GM23338 (cell line): Measurements from ENCODE around the gene EPB41L5. TPM values are rescaled to one million over a fixed set of nuclear protein-coding genes. Genes with fewer than 3 reads are reported as not detected.

Experiments used
- ATAC-seq: fragments of 200-7000 bp; cut with Tn5 transposase; 3 replicates; pipeline ENCODE4 v1.9.1; 2020
- DNase-seq: peaks from one replicate; pipeline ENCODE4 v3.0.0-alpha.2; 2015; ENCODE audit warnings: low spot score
- H2AFZ ChIP-seq: fragments of 200-600 bp; sonication (generic); 2 replicates; pipeline ENCODE4 v1.8.0; 2016; ENCODE audit warnings: antibody characterized with exemption, mild to moderate bottlenecking, moderate library complexity
- H3F3A ChIP-seq: fragments of 200-600 bp; sonication (generic); replicated peaks from 2 replicates; pipeline ENCODE4 v1.8.0; 2017; ENCODE audit warnings: antibody characterized with exemption, mixed run types, low read depth
- H3K27ac ChIP-seq: fragments of 200-600 bp; sonication (generic); 2 replicates; pipeline ENCODE4 v1.6.1; 2016; ENCODE audit warnings: low read depth
- H3K27me3 ChIP-seq: fragments of 200-600 bp; sonication (generic); 2 replicates; pipeline ENCODE4 v1.8.0; 2016; ENCODE audit warnings: mild to moderate bottlenecking, mixed run types, moderate library complexity; ENCODE audit not compliant: insufficient read depth
- H3K36me3 ChIP-seq: fragments of 200-600 bp; sonication (generic); 2 replicates; pipeline ENCODE4 v1.8.0; 2016; ENCODE audit warnings: mild to moderate bottlenecking; ENCODE audit not compliant: insufficient read depth
- H3K4me1 ChIP-seq: fragments of 200-600 bp; sonication (generic); 2 replicates; pipeline ENCODE4 v1.8.0; 2016; ENCODE audit warnings: mild to moderate bottlenecking, moderate library complexity; ENCODE audit not compliant: insufficient read depth
- H3K4me2 ChIP-seq: fragments of 200-600 bp; sonication (generic); 2 replicates; pipeline ENCODE4 v1.7.1; 2017; ENCODE audit warnings: mixed run types
- H3K4me3 ChIP-seq: fragments of 200-600 bp; sonication (generic); 2 replicates; pipeline ENCODE4 v1.6.1; 2016; ENCODE audit warnings: mixed run types
- H3K79me2 ChIP-seq: fragments of 200-600 bp; sonication (generic); replicated peaks from 2 replicates; pipeline ENCODE4 v1.8.0; 2017; ENCODE audit warnings: mild to moderate bottlenecking; ENCODE audit not compliant: insufficient read depth
- H3K9me2 ChIP-seq: fragments of 200-600 bp; sonication (generic); 2 replicates; pipeline ENCODE4 v1.8.0; 2017; ENCODE audit not compliant: insufficient read depth
- H4K20me1 ChIP-seq: fragments of 200-600 bp; sonication (generic); replicated peaks from 2 replicates; pipeline ENCODE4 v1.8.0; 2017; ENCODE audit warnings: mild to moderate bottlenecking; ENCODE audit not compliant: insufficient read depth
- H3K27ac Mint-ChIP-seq: 2 replicates; pipeline ENCODE4 v1.8.0; 2020; ENCODE audit warnings: inconsistent platforms, mild to moderate bottlenecking, moderate library complexity, mixed read lengths
- H3K27me3 Mint-ChIP-seq: 3 replicates; pipeline ENCODE4 v1.8.0; 2022; ENCODE audit warnings: low read depth, mild to moderate bottlenecking, moderate library complexity, mixed read lengths, inconsistent platforms; ENCODE audit not compliant: insufficient read depth, poor library complexity
- H3K36me3 Mint-ChIP-seq: 3 replicates; pipeline ENCODE4 v1.8.0; 2021; ENCODE audit warnings: low read depth, mild to moderate bottlenecking, inconsistent platforms, moderate library complexity, mixed read lengths
- H3K4me1 Mint-ChIP-seq: 3 replicates; pipeline ENCODE4 v1.8.0; 2020; ENCODE audit warnings: mild to moderate bottlenecking, inconsistent platforms, mixed read lengths
- H3K4me3 Mint-ChIP-seq: 3 replicates; pipeline ENCODE4 v1.8.0; 2021; ENCODE audit warnings: moderate library complexity, mild to moderate bottlenecking, inconsistent platforms, mixed read lengths
- H3K9me3 Mint-ChIP-seq: 3 replicates; pipeline ENCODE4 v1.8.0; 2020; ENCODE audit warnings: moderate library complexity, mild to moderate bottlenecking, inconsistent platforms, mixed read lengths
- CREB1 ChIP-seq: fragments of 250-450 bp; sonication (Bioruptor Pico); IDR thresholded peaks from 2 replicates; pipeline ENCODE4 v1.5.0; 2020; ENCODE audit warnings: low read depth, mild to moderate bottlenecking, moderate library complexity
- CTCF ChIP-seq, 2 experiments: fragments of 200-600 bp in 1 of 2; sonication (generic) in 1 of 2; conservative IDR thresholded peaks; 2 replicates each; pipeline versions ENCODE4 v1.5.1 to v1.6.1; 2016 to 2017; ENCODE audit warnings: antibody characterized with exemption in 2 of 2, low read depth in 2 of 2, mild to moderate bottlenecking in 2 of 2, moderate library complexity in 1 of 2
- ETS1 ChIP-seq: IDR thresholded peaks from 2 replicates; pipeline ENCODE4 v1.6.1; 2016; ENCODE audit warnings: antibody characterized with exemption
- EZH2 ChIP-seq: fragments of 200-600 bp; sonication (generic); IDR thresholded peaks from one replicate; pipeline ENCODE4 v1.8.0; 2017; ENCODE audit warnings: antibody characterized with exemption, mild to moderate bottlenecking, low read depth; ENCODE audit not compliant: unreplicated experiment
- JUNB ChIP-seq: IDR thresholded peaks from one replicate; pipeline ENCODE4 v1.6.1; 2016; ENCODE audit warnings: antibody characterized with exemption; ENCODE audit not compliant: unreplicated experiment
- NANOG ChIP-seq: IDR thresholded peaks from 2 replicates; pipeline ENCODE4 v1.6.1; 2016; ENCODE audit warnings: antibody characterized with exemption, borderline replicate concordance
- POLR2AphosphoS5 ChIP-seq: IDR thresholded peaks from 2 replicates; pipeline ENCODE4 v1.6.1; 2016; ENCODE audit warnings: antibody characterized with exemption, low read depth
- REST ChIP-seq: IDR thresholded peaks from one replicate; pipeline ENCODE4 v1.6.1; 2018; ENCODE audit warnings: antibody characterized with exemption; ENCODE audit not compliant: unreplicated experiment
- STAT1 ChIP-seq: IDR thresholded peaks from one replicate; pipeline ENCODE4 v1.6.1; 2016; ENCODE audit warnings: antibody characterized with exemption; ENCODE audit not compliant: unreplicated experiment
- ZNF114 ChIP-seq: fragments of 250-450 bp; sonication (Bioruptor Pico); IDR thresholded peaks from 2 replicates; pipeline ENCODE4 v1.5.0; 2020; ENCODE audit warnings: mild to moderate bottlenecking, moderate library complexity
- ZNF331 ChIP-seq: fragments of 250-450 bp; sonication (Bioruptor Pico); IDR thresholded peaks from 2 replicates; pipeline ENCODE4 v1.5.0; 2020; ENCODE audit warnings: low read depth, mild to moderate bottlenecking, moderate library complexity
- ZNF462 ChIP-seq: fragments of 250-450 bp; sonication (Bioruptor Pico); IDR thresholded peaks from 2 replicates; pipeline ENCODE4 v1.5.0; 2020; ENCODE audit warnings: mild to moderate bottlenecking, moderate library complexity
- polyA plus RNA-seq: library from polyadenylated mRNA; unstranded; fragments of >200 nt; fragmentation: Nextera tagmentation; extraction: Ambion mirVana; gene quantifications from 2 replicates; pipeline ENCODE4 v1.2.1, GENCODE V29; 2016
- total RNA-seq: library from RNA; depleted of rRNA; stranded (reverse); fragments of >200 nt; shearing (Covaris generic); gene quantifications from 2 replicates; pipeline ENCODE4 v1.2.3, GENCODE V29; 2014

Gene EPB41L5
- total and polyA plus RNA-seq, 2 experiments from 2014 or later, result 15.5 to 35.4 TPM

GRCh38 chr2:120218181-120218580 lies 205.3 kb downstream of the EPB41L5 start:
- H3K4me1 ChIP-seq, result no peaks in the 10 kb centered on the region
- H3K79me2 ChIP-seq, result peaks cover 14% of the 10 kb centered on the region
- no peak overlapping the region for H3K4me2 ChIP-seq
- H3K27me3 ChIP-seq, result peaks cover 10% of the 10 kb centered on the region
- H3K4me1 Mint-ChIP-seq, result peaks cover 13% of the 10 kb centered on the region
- DNase-seq (no peak), ATAC-seq (no peak)
- H3K27ac ChIP-seq, result no peak overlapping the region
- no peak overlapping the region for H2AFZ ChIP-seq
- H3K36me3 Mint-ChIP-seq, result peaks cover 20% of the 10 kb centered on the region
- H3K27ac Mint-ChIP-seq, result no peak overlapping the region
- peaks cover 16% of the 10 kb centered on the region; the same call in 1 of the 2 replicates for H4K20me1 ChIP-seq
- H3K9me3 Mint-ChIP-seq, result peaks cover 13% of the 10 kb centered on the region
- no peaks in the 10 kb centered on the region; the same call in 1 of the 2 replicates for H3K36me3 ChIP-seq
- peaks cover 20% of the 10 kb centered on the region for H3K27me3 Mint-ChIP-seq
- TF ChIP-seq CREB1 (no peak), CTCF (conservative IDR thresholded peaks at IDR 0.05; ENCODE audit: low read depth in 2 of 2) (no peak), EZH2 (no peak), ZNF114 (CRISPR knock-in tag) (no peak), JUNB (no peak), REST (no peak), POLR2AphosphoS5 (no peak), ETS1 (no peak), STAT1 (no peak), ZNF462 (CRISPR knock-in tag) (no peak), ZNF331 (CRISPR knock-in tag) (no peak), NANOG (no peak)
- no peak overlapping the region for H3K4me3 ChIP-seq
- no peak overlapping the region for H3K4me3 Mint-ChIP-seq
- H3F3A ChIP-seq, result no peaks in the 10 kb centered on the region
- peaks cover 6% of the 10 kb centered on the region; the same call in 1 of the 2 replicates for H3K9me2 ChIP-seq
